ENCODE measurements around the gene MEF2D. TPM values are rescaled to one million over a fixed set of nuclear protein-coding genes. Genes with fewer than 3 reads are reported as not detected.

Gene MEF2D
- total RNA-seq, 2 experiments from 2014 or later: 155 to 162 TPM

- Mint-ChIP-seq H3K4me3 (peak overlapping the region; percentile 78), H3K9me3 (no peaks in the 10 kb centered on the region), H3K4me1 (ENCODE audit: low read depth) (peaks cover 88% of the 10 kb centered on the region), H3K36me3 (ENCODE audit: low read depth) (peaks cover 52% of the 10 kb centered on the region), H3K27me3 (no peaks in the 10 kb centered on the region), H3K27ac (peak overlapping the region; percentile 97)
- ATAC-seq (ENCODE audit: poor library complexity) (no peak), DNase-seq (no peak)
- ChIA-PET POLR2A (interaction anchor here (1.2 kb wide), 1 partner anchor 9 kb away, joined by 4 read pairs; no protein-coding TSS in a partner anchor), CTCF (no interaction called here)
- H3K4me3 ChIP-seq (ENCODE audit: low read length): no peak overlapping the region
- intact Hi-C loops (cut with DNase I, micrococcal nuclease): no loop called here
- TF ChIP-seq, protein P1, sequence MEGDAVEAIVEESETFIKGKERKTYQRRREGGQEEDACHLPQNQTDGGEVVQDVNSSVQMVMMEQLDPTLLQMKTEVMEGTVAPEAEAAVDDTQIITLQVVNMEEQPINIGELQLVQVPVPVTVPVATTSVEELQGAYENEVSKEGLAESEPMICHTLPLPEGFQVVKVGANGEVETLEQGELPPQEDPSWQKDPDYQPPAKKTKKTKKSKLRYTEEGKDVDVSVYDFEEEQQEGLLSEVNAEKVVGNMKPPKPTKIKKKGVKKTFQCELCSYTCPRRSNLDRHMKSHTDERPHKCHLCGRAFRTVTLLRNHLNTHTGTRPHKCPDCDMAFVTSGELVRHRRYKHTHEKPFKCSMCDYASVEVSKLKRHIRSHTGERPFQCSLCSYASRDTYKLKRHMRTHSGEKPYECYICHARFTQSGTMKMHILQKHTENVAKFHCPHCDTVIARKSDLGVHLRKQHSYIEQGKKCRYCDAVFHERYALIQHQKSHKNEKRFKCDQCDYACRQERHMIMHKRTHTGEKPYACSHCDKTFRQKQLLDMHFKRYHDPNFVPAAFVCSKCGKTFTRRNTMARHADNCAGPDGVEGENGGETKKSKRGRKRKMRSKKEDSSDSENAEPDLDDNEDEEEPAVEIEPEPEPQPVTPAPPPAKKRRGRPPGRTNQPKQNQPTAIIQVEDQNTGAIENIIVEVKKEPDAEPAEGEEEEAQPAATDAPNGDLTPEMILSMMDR (IDR thresholded peaks at IDR 0.05): no peak
- peaks cover 31% of the 10 kb centered on the region for H3K36me3 ChIP-seq (ENCODE audit: insufficient read depth, low read length)
- no peaks in the 10 kb centered on the region for H3K27me3 ChIP-seq (ENCODE audit: control insufficient read depth in 1 of 2, insufficient read depth in 2 of 2, low read length in 2 of 2)
- peaks cover 91% of the 10 kb centered on the region for H3K4me1 ChIP-seq (ENCODE audit: insufficient read depth, low read length)
- H3K27ac ChIP-seq (ENCODE audit: low read depth in 1 of 2, low read length in 2 of 2): no peak overlapping the region
- H3K9me3 ChIP-seq (ENCODE audit: control insufficient read depth in 1 of 2, insufficient read depth in 1 of 2, low read length in 2 of 2): no peaks in the 10 kb centered on the region
Measured at GRCh38 chr1:156495401-156496140, 5.0 kb downstream of the MEF2D start.

- Mint-ChIP-seq H3K4me3 (peak overlapping the region; percentile 78), H3K27ac (peak overlapping the region; percentile 90), H3K27me3 (no peaks in the 10 kb centered on the region), H3K36me3 (ENCODE audit: low read depth) (peaks cover 50% of the 10 kb centered on the region), H3K4me1 (ENCODE audit: low read depth) (peaks cover 100% of the 10 kb centered on the region), H3K9me3 (no peaks in the 10 kb centered on the region)
- ATAC-seq (ENCODE audit: poor library complexity) (no peak), DNase-seq (peak in 1 of 14 experiments; percentile 8)
- TF ChIP-seq, protein P1 (IDR thresholded peaks at IDR 0.05): no peak
- H3K4me1 ChIP-seq (ENCODE audit: insufficient read depth, low read length): peaks cover 100% of the 10 kb centered on the region
- ChIA-PET POLR2A (interaction anchor here (1.2 to 1.4 kb wide), 2 partner anchors 10 to 14 kb away, joined by 4 to 5 read pairs; no protein-coding TSS in a partner anchor), CTCF (no interaction called here)
- intact Hi-C loops (cut with DNase I, micrococcal nuclease): no loop called here
- H3K27me3 ChIP-seq (ENCODE audit: control insufficient read depth in 1 of 2, insufficient read depth in 2 of 2, low read length in 2 of 2): no peaks in the 10 kb centered on the region
- peak overlapping the region in 1 of 2 donors; percentile 36 for H3K27ac ChIP-seq (ENCODE audit: low read depth in 1 of 2, low read length in 2 of 2)
- H3K9me3 ChIP-seq (ENCODE audit: control insufficient read depth in 1 of 2, insufficient read depth in 1 of 2, low read length in 2 of 2): no peaks in the 10 kb centered on the region
- H3K36me3 ChIP-seq (ENCODE audit: insufficient read depth, low read length): peaks cover 31% of the 10 kb centered on the region
- H3K4me3 ChIP-seq (ENCODE audit: low read length): no peak overlapping the region
Measured at GRCh38 chr1:156494309-156494895, 6.2 kb downstream of the MEF2D start.

GRCh38 chr1:156493742-156494141 lies 6.8 kb downstream of the MEF2D start:
- Histone ChIP-seq H3K4me3 (ENCODE audit: low read length) (no peak overlapping the region), H3K27ac (ENCODE audit: low read depth in 1 of 2, low read length in 2 of 2) (peak overlapping the region in 1 of 2 donors; percentile 36), H3K9me3 (ENCODE audit: control insufficient read depth in 1 of 2, insufficient read depth in 1 of 2, low read length in 2 of 2) (no peaks in the 10 kb centered on the region), H3K27me3 (ENCODE audit: control insufficient read depth in 1 of 2, insufficient read depth in 2 of 2, low read length in 2 of 2) (no peaks in the 10 kb centered on the region), H3K36me3 (ENCODE audit: insufficient read depth, low read length) (peaks cover 31% of the 10 kb centered on the region), H3K4me1 (ENCODE audit: insufficient read depth, low read length) (peaks cover 100% of the 10 kb centered on the region)
- CTCF ChIA-PET: no interaction called here
- H3K4me3 Mint-ChIP-seq: peak overlapping the region; percentile 43
- ATAC-seq (ENCODE audit: poor library complexity) (no peak), DNase-seq (peak in 1 of 14 experiments; percentile 12)
- POLR2A ChIA-PET: interaction anchor here (1.4 to 5.8 kb wide), 3 partner anchors 8 to 13 kb away, joined by 5 to 75 read pairs (median 36); partner anchors contain the start of gene MEF2D
- H3K4me1 Mint-ChIP-seq (ENCODE audit: low read depth): peaks cover 100% of the 10 kb centered on the region
- no peaks in the 10 kb centered on the region for H3K9me3 Mint-ChIP-seq
- peak overlapping the region; percentile 90 for H3K27ac Mint-ChIP-seq
- intact Hi-C loops (cut with DNase I, micrococcal nuclease): no loop called here
- peaks cover 50% of the 10 kb centered on the region for H3K36me3 Mint-ChIP-seq (ENCODE audit: low read depth)
- no peaks in the 10 kb centered on the region for H3K27me3 Mint-ChIP-seq
- TF ChIP-seq, protein P1 (IDR thresholded peaks at IDR 0.05): no peak

All from CD4-positive, alpha-beta T cell (primary cell).